K562 (cell line): ENCODE results near the gene SLC38A2. TPM values are rescaled to one million over a fixed set of nuclear protein-coding genes. Genes with fewer than 3 reads are reported as not detected.
A peak's percentile ranks its signal among the peaks of the same experiment; 100 is the strongest.

Source experiments
- BDP1 ChIP-seq: IDR thresholded peaks from 3 replicates; pipeline ENCODE4 v1.6.1; 2011; ENCODE audit not compliant: insufficient read length, insufficient read depth
- CHD2 ChIP-seq: IDR thresholded peaks from 2 replicates; pipeline ENCODE4 v1.6.1; 2011; ENCODE audit warnings: low read depth, low read length
- E2F3 ChIP-seq: fragments of 250-450 bp; sonication (Bioruptor Pico); IDR thresholded peaks from 2 replicates; pipeline ENCODE4 v1.4.0; 2020; ENCODE audit warnings: mild to moderate bottlenecking
- FOXK2 ChIP-seq, 2 experiments: fragments of 450-650 bp; IDR thresholded peaks in 1 of 2; conservative IDR thresholded peaks in 1 of 2; 2 replicates each; pipeline ENCODE4 v1.6.1; 2016; ENCODE audit warnings: low read depth in 2 of 2, mild to moderate bottlenecking in 1 of 2
- FOXM1 ChIP-seq, 2 experiments: fragments of 450-650 bp in 1 of 2; sonication (generic) in 1 of 2; formaldehyde crosslinking in 1 of 2; IDR thresholded peaks; 2 replicates each; pipeline versions ENCODE4 v1.6.1 to v1.9.0; 2017 to 2022; ENCODE audit warnings: low read depth in 2 of 2, mild to moderate bottlenecking in 2 of 2, missing genetic modification reagents in 1 of 2, moderate library complexity in 1 of 2
- GTF2E2 ChIP-seq: fragments of 200-800 bp; sonication (Bioruptor generic); IDR thresholded peaks from 2 replicates; pipeline ENCODE4 v1.6.1; 2016; ENCODE audit warnings: missing genetic modification characterization, missing compliant biosample characterization
- HDAC6 ChIP-seq: IDR thresholded peaks from 2 replicates; pipeline ENCODE4 v1.6.1; 2012; ENCODE audit warnings: low read depth, mild to moderate bottlenecking, control low read depth, inconsistent platforms, low read length, moderate library complexity
- NFIC ChIP-seq: fragments of 450-650 bp; IDR thresholded peaks from 2 replicates; pipeline ENCODE4 v1.6.1; 2017; ENCODE audit warnings: mild to moderate bottlenecking, inconsistent platforms
- NR2C1 ChIP-seq, 2 experiments: fragments of 450-650 bp; IDR thresholded peaks; 2 replicates each; pipeline ENCODE4 v1.6.1; 2017; ENCODE audit warnings: mild to moderate bottlenecking in 2 of 2, antibody characterized with exemption in 1 of 2, inconsistent platforms in 1 of 2, missing compliant biosample characterization in 1 of 2, missing genetic modification characterization in 1 of 2
- SRSF1 ChIP-seq: fragments of 200-400 bp; formaldehyde crosslinking; IDR thresholded peaks from 2 replicates; pipeline ENCODE4 v1.6.1; 2017; ENCODE audit warnings: mild to moderate bottlenecking, low read depth, low read length, moderate library complexity
- SRSF9 ChIP-seq: fragments of 200-400 bp; formaldehyde crosslinking; IDR thresholded peaks from 2 replicates; pipeline ENCODE4 v1.6.1; 2017; ENCODE audit warnings: low read depth, low read length, borderline replicate concordance
- ZNF561 ChIP-seq: fragments of 450-650 bp; formaldehyde crosslinking; conservative IDR thresholded peaks from 2 replicates; pipeline ENCODE4 v1.4.0; 2020; ENCODE audit warnings: mild to moderate bottlenecking, moderate library complexity
- ZNF583 ChIP-seq: fragments of 250-450 bp; sonication (Bioruptor Pico); IDR thresholded peaks from 2 replicates; pipeline ENCODE4 v1.4.0; 2020
- polyA plus RNA-seq, 8 experiments: library from polyadenylated mRNA; depleted of rRNA in 4 of 8; stranded (reverse) in 5 of 8; unstranded in 3 of 8; fragments of >200 nt; fragmentation: Nextera tagmentation in 2 of 8; fragmentation: Illumina TruSeq in 1 of 8; extraction: Ambion mirVana in 2 of 8; extraction: Trizol in 1 of 8; gene quantifications; 2 replicates each; pipeline versions ENCODE4 v1.2.1 to v1.2.3, GENCODE V29; 2011 to 2014; ENCODE audit warnings: inconsistent platforms in 1 of 8, missing spikeins in 1 of 8
- total RNA-seq, 7 experiments: library from RNA; depleted of rRNA in 6 of 7; stranded (reverse); fragments of >200 nt in 6 of 7; fragmentation: Illumina TruSeq in 2 of 7; extraction: Trizol in 2 of 7; gene quantifications; 2 replicates each; pipeline versions ENCODE4 v1.2.1 to v1.2.3, GENCODE V29; 2011 to 2021; ENCODE audit warnings: low replicate concordance in 1 of 7
- TF ChIP-seq, protein P1 (sequence below): fragments of 450-650 bp; formaldehyde crosslinking; IDR thresholded peaks from 2 replicates; pipeline ENCODE4 v1.4.0; 2020; ENCODE audit warnings: mild to moderate bottlenecking, moderate library complexity
- TF ChIP-seq, protein P2 (sequence below): fragments of 250-450 bp; sonication (Bioruptor Pico); IDR thresholded peaks from 2 replicates; pipeline ENCODE4 v1.8.0; 2022; ENCODE audit warnings: moderate library complexity, mild to moderate bottlenecking, inconsistent platforms
- TF ChIP-seq, protein P3 (sequence below): IDR thresholded peaks from 3 replicates; pipeline ENCODE4 v1.6.1; 2011; ENCODE audit warnings: borderline replicate concordance, mild to moderate bottlenecking, moderate library complexity; ENCODE audit not compliant: insufficient read length; ENCODE audit errors: extremely low read depth
- TF ChIP-seq, protein P4 (sequence below): fragments of 250-450 bp; sonication (Bioruptor Pico); IDR thresholded peaks from 2 replicates; pipeline ENCODE4 v1.4.0; 2020
- TF ChIP-seq, protein P5 (sequence below): fragments of 450-650 bp; IDR thresholded peaks from 2 replicates; pipeline ENCODE4 v1.6.1; 2016; ENCODE audit warnings: low read depth, mild to moderate bottlenecking, moderate library complexity

The SLC38A2 gene
- total and polyA plus RNA-seq, 9 of the 15 experiments (the other 6 are each of a cell fraction or from before 2014, with no cell fraction given), result 98.7 to 292 (median 143) TPM

DNA sequence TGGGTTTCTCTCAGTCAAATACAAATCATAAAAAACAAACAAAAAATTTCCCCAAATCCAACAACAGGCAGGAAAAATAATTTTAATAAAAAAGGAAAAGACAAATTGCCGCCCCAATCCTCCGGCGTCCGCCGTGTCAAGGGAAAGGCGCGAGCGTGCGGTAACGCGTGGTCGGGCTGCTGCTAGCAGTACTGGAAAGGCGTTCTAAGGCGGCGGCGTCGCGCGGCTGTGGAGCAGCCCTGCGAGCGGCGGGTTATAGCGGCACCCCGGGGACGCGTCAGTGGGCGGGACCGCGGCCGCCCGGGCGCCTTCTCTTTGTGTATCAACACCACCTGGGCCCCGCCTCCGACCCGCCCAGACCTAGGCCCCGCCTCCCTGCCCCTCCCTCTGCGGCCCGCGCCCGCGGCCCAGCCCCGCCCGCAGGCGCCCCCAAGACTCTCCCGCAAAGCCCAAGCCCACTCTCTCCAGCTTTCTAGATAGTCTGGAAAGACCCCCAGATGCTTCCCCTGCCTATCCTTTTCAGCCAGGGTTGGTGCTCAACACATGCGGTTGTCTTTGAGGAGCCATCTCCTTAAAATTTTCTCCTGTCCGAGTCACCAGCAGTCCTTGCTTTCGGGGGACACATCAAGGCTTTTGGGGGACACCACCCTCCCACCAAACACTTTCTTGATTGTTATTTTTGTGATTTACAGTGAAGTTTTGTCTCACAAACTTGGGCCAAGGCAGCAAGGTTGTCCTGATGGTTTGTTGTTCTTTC, at the start of gene SLC38A2 (continued):
- TF ChIP-seq, protein P1, sequence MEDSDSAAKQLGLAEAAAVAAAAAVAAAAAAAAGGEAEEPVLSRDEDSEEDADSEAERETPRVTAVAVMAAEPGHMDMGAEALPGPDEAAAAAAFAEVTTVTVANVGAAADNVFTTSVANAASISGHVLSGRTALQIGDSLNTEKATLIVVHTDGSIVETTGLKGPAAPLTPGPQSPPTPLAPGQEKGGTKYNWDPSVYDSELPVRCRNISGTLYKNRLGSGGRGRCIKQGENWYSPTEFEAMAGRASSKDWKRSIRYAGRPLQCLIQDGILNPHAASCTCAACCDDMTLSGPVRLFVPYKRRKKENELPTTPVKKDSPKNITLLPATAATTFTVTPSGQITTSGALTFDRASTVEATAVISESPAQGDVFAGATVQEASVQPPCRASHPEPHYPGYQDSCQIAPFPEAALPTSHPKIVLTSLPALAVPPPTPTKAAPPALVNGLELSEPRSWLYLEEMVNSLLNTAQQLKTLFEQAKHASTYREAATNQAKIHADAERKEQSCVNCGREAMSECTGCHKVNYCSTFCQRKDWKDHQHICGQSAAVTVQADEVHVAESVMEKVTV (CRISPR knock-in tag), result no peak; the same call in 1 of the 2 replicates
- TF ChIP-seq, protein P2, sequence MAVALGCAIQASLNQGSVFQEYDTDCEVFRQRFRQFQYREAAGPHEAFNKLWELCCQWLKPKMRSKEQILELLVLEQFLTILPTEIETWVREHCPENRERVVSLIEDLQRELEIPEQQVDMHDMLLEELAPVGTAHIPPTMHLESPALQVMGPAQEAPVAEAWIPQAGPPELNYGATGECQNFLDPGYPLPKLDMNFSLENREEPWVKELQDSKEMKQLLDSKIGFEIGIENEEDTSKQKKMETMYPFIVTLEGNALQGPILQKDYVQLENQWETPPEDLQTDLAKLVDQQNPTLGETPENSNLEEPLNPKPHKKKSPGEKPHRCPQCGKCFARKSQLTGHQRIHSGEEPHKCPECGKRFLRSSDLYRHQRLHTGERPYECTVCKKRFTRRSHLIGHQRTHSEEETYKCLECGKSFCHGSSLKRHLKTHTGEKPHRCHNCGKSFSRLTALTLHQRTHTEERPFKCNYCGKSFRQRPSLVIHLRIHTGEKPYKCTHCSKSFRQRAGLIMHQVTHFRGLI (CRISPR knock-in tag), result no peak
- TF ChIP-seq E2F3 (no peak), CHD2 (no peak), NR2C1 (IDR thresholded peaks at IDR 0.05) (no peak), NR2C1 (tag; IDR thresholded peaks at IDR 0.05) (no peak), FOXK2 (conservative IDR thresholded peaks at IDR 0.05 in 1 of 2, IDR thresholded peaks at IDR 0.05 in 1 of 2; ENCODE audit: low read depth in 2 of 2) (peak; percentile 76 to 84), SRSF9 (no peak), HDAC6 (no peak), GTF2E2 (tag) (peak; percentile 89), BDP1 (no peak), NFIC (peak; percentile 63; the same call in 1 of the 2 replicates), ZNF561 (no peak), SRSF1 (no peak), ZNF583 (CRISPR knock-in tag) (no peak), FOXM1 (IDR thresholded peaks at IDR 0.05; ENCODE audit: low read depth) (no peak), FOXM1 (CRISPR knock-in tag; IDR thresholded peaks at IDR 0.05; ENCODE audit: low read depth) (peak; percentile 58; the same call in 1 of the 2 replicates)
- TF ChIP-seq, protein P3, sequence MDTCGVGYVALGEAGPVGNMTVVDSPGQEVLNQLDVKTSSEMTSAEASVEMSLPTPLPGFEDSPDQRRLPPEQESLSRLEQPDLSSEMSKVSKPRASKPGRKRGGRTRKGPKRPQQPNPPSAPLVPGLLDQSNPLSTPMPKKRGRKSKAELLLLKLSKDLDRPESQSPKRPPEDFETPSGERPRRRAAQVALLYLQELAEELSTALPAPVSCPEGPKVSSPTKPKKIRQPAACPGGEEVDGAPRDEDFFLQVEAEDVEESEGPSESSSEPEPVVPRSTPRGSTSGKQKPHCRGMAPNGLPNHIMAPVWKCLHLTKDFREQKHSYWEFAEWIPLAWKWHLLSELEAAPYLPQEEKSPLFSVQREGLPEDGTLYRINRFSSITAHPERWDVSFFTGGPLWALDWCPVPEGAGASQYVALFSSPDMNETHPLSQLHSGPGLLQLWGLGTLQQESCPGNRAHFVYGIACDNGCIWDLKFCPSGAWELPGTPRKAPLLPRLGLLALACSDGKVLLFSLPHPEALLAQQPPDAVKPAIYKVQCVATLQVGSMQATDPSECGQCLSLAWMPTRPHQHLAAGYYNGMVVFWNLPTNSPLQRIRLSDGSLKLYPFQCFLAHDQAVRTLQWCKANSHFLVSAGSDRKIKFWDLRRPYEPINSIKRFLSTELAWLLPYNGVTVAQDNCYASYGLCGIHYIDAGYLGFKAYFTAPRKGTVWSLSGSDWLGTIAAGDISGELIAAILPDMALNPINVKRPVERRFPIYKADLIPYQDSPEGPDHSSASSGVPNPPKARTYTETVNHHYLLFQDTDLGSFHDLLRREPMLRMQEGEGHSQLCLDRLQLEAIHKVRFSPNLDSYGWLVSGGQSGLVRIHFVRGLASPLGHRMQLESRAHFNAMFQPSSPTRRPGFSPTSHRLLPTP, result no peak
- TF ChIP-seq, protein P4, sequence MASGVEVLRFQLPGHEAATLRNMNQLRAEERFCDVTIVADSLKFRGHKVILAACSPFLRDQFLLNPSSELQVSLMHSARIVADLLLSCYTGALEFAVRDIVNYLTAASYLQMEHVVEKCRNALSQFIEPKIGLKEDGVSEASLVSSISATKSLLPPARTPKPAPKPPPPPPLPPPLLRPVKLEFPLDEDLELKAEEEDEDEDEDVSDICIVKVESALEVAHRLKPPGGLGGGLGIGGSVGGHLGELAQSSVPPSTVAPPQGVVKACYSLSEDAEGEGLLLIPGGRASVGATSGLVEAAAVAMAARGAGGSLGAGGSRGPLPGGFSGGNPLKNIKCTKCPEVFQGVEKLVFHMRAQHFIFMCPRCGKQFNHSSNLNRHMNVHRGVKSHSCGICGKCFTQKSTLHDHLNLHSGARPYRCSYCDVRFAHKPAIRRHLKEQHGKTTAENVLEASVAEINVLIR, result peak; percentile 57; the same call in 1 of the 2 replicates
- TF ChIP-seq, protein P5, sequence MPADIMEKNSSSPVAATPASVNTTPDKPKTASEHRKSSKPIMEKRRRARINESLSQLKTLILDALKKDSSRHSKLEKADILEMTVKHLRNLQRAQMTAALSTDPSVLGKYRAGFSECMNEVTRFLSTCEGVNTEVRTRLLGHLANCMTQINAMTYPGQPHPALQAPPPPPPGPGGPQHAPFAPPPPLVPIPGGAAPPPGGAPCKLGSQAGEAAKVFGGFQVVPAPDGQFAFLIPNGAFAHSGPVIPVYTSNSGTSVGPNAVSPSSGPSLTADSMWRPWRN, result no peak
